Measurements from ENCODE around the gene NT5C3B.

DNA sequence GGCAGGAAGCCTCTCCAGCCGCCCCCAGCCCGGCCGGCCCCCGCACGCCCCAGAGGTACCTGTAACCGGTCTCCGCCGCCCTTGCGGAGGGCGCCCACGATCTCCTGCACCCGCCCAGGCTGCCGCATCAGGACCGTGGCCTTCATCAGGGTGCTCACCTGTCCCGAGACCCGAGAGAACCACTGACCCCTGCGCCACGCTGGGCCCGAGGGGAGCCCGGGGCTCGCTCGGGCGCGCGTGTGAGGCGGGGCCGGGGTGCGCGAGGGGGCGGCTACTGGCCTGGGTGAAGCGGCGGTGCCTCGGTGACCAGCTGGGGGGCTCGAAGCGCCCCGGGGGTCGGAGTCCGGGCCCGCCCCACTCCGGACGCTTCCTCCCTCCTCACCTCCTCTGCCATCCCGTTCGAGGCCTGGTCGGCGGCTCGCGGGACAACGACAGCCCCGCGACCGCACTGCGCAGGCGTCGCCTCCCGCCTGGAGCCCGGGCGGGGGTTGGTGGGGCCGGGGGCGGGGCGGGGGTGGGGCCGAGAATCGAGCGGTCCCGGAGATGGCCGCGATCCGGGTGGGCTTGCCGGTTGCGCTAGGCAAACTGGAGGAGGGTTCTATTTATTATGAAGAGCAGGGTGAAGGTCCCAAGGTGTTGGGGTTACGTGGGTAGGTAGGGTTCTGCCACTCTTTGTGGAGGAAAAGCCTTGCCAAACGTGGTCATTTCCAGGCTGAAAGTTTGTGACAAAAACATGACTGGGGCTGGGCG lies at the start of gene NT5C3B:
- TF ChIP-seq, protein P1, sequence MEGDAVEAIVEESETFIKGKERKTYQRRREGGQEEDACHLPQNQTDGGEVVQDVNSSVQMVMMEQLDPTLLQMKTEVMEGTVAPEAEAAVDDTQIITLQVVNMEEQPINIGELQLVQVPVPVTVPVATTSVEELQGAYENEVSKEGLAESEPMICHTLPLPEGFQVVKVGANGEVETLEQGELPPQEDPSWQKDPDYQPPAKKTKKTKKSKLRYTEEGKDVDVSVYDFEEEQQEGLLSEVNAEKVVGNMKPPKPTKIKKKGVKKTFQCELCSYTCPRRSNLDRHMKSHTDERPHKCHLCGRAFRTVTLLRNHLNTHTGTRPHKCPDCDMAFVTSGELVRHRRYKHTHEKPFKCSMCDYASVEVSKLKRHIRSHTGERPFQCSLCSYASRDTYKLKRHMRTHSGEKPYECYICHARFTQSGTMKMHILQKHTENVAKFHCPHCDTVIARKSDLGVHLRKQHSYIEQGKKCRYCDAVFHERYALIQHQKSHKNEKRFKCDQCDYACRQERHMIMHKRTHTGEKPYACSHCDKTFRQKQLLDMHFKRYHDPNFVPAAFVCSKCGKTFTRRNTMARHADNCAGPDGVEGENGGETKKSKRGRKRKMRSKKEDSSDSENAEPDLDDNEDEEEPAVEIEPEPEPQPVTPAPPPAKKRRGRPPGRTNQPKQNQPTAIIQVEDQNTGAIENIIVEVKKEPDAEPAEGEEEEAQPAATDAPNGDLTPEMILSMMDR (IDR thresholded peaks at IDR 0.05; ENCODE audit: low read depth, low read length), result no peak
- TF ChIP-seq EZH2phosphoT487 (IDR thresholded peaks at IDR 0.05; ENCODE audit: low read depth), result no peak
